DND-41 (cell line): ENCODE measurements around the gene MARK2.

Source experiments
- CTCF ChIP-seq: IDR thresholded peaks from 2 replicates; pipeline ENCODE4 v1.5.1; 2012; ENCODE audit warnings: borderline replicate concordance, low read length, moderate library complexity, mild to moderate bottlenecking; ENCODE audit not compliant: poor library complexity, severe bottlenecking; ENCODE audit errors: extremely low read depth
- EZH2 ChIP-seq: IDR thresholded peaks from 3 replicates; pipeline ENCODE4 v1.6.1; 2012; ENCODE audit warnings: borderline replicate concordance, low read depth, mild to moderate bottlenecking, moderate library complexity, low read length, inconsistent platforms; ENCODE audit not compliant: severe bottlenecking

GRCh38 chr11:63805844-63806415 lies 33.0 kb upstream of the MARK2 start:
- TF ChIP-seq CTCF (no peak), EZH2 (no peak)
